HCT116 (cell line): ENCODE results near the gene REN.

Experiments used
- POLR2A ChIP-seq: IDR thresholded peaks from 2 replicates; pipeline ENCODE4 v1.7.0; 2011; ENCODE audit warnings: borderline replicate concordance; ENCODE audit not compliant: insufficient read depth, insufficient read length; ENCODE audit errors: extremely low read depth
- ZNF274 ChIP-seq: fragments of 200-500 bp; sonication (Bioruptor generic); IDR thresholded peaks from 2 replicates; pipeline ENCODE4 v1.6.1; 2014; ENCODE audit warnings: mild to moderate bottlenecking, low read depth, low read length, inconsistent platforms
- TF ChIP-seq, protein P1 (sequence below), 3 experiments: fragments of 200-600 bp in 1 of 3; sonication (generic) in 1 of 3; IDR thresholded peaks in 2 of 3; conservative IDR thresholded peaks in 1 of 3; 2 replicates each; pipeline ENCODE4 v1.5.1; 2012 to 2017; ENCODE audit warnings: low read depth in 2 of 3, low read length in 2 of 3, antibody characterized with exemption in 1 of 3, borderline replicate concordance in 1 of 3, control low read depth in 1 of 3, mild to moderate bottlenecking in 1 of 3, mixed read lengths in 1 of 3, mixed run types in 1 of 3, moderate library complexity in 1 of 3; ENCODE audit not compliant: insufficient read depth in 1 of 3

DNA sequence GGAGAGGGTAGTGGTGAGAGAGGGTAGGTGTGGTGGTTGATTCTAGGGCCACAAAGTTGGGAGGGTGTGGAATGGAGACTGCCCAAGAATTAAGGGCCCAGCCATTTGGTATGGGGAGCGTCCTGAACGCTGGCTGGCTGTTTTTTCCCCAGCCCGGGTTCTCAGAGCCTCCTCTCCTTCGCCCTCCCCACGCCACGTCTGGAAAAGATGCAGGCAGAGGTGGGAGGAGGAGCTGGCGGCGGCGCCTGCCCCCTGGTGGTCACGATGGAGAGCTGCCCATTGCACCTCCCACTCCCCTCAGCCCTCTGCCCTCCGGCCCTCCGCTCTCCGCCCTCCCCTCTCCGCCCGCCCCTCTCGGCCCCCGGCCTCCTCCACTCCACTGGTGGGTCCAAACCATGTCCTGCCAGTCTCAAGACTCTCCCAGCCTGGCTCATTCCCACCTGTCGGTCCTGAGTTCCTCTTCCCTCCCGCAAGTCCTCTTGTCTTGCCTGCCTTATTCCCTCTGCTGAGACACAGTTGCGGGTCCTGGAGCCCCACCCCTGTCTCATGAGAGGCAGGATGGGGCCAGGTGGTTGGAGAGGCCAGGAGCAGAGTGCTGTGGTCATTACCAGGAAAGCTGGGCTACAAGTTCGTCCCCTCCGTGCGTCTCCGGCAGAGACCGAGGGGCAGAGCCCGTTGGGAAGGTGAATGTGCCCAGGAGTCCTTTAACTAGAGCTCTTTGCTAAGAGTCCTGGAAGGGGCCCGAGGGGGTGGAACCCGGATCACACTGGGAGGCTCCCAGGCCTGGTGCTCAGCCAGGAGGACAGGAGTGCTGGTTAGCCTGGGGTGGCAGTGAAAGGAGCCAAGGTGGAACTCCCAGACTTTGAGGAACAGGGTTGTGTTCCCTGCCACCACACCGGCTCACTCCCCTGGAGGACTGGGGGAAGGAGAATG is 36.9 kb downstream of the REN start:
- TF ChIP-seq ZNF274 (no peak), POLR2A (no peak)
- TF ChIP-seq, protein P1, sequence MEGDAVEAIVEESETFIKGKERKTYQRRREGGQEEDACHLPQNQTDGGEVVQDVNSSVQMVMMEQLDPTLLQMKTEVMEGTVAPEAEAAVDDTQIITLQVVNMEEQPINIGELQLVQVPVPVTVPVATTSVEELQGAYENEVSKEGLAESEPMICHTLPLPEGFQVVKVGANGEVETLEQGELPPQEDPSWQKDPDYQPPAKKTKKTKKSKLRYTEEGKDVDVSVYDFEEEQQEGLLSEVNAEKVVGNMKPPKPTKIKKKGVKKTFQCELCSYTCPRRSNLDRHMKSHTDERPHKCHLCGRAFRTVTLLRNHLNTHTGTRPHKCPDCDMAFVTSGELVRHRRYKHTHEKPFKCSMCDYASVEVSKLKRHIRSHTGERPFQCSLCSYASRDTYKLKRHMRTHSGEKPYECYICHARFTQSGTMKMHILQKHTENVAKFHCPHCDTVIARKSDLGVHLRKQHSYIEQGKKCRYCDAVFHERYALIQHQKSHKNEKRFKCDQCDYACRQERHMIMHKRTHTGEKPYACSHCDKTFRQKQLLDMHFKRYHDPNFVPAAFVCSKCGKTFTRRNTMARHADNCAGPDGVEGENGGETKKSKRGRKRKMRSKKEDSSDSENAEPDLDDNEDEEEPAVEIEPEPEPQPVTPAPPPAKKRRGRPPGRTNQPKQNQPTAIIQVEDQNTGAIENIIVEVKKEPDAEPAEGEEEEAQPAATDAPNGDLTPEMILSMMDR (IDR thresholded peaks at IDR 0.05 in 2 of 3, conservative IDR thresholded peaks at IDR 0.05 in 1 of 3; ENCODE audit: borderline replicate concordance in 1 of 3, insufficient read depth in 1 of 3, low read depth in 2 of 3, low read length in 2 of 3), result peak; percentile 63 to 86 (median 81)
